Fibroblast of mammary gland (primary cell): Measurements from ENCODE around the gene PANX2.

ENCODE experiments used
- DNase-seq: peaks from one replicate; pipeline ENCODE4 v3.0.0-alpha.2; 2010; ENCODE audit warnings: low read depth
- H3K4me3 ChIP-seq: 2 replicates; pipeline ENCODE4 v1.5.1; 2011; ENCODE audit warnings: low read depth, mild to moderate bottlenecking, low read length, moderate library complexity; ENCODE audit not compliant: control insufficient read depth
- TF ChIP-seq, protein P1 (sequence below): conservative IDR thresholded peaks from 2 replicates; pipeline ENCODE4 v1.5.1; 2011; ENCODE audit warnings: low read depth, low read length, inconsistent platforms; ENCODE audit not compliant: control insufficient read depth, insufficient read depth

The PANX2 gene

DNA sequence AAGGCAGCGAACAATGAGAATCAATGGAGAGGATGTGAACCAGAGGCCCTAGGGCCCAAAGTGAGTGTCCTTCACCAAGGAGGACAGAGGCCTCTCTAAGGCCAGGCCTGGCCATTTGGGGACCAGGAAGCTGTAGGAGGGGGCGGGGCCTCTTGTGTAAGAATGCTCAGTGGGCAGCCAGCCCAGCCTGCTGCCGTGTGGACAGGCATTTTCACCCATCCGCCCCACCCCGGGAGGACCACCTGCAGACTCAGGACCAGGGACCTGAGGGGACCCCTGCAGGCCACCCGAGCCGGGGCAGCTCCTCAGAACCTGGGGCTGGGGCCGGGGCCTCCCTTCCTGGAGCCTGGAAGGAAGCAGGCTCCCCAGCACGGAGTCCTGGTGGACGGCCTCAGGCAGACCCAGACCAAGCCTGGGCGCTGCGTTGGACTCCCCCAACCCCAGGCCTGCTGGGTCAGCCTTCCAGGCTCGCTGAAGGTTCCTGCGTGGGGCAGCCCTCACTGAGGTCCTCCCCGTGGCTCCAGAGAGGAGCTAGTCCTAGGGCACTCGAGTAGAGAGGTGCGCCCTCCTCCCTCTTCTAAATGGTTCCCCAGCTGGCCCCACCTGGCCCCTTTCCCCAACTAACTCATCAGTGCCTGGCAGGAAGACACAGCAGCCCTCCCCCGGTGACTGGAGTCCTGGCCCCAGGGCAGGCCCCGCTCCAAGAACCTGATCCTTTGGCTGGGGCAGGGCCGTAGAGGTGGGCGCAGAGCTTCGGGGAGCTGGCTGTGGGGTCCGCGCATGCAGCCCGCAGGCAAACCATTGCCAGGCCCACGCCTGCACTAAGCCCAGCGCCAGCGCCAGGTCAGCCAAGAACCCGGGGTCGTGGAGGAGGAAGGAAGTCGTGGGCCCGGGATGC is 13.7 kb downstream of the PANX2 start:
- H3K4me3 ChIP-seq = no peak overlapping the region
- peak; percentile 46 for DNase-seq
- TF ChIP-seq, protein P1, sequence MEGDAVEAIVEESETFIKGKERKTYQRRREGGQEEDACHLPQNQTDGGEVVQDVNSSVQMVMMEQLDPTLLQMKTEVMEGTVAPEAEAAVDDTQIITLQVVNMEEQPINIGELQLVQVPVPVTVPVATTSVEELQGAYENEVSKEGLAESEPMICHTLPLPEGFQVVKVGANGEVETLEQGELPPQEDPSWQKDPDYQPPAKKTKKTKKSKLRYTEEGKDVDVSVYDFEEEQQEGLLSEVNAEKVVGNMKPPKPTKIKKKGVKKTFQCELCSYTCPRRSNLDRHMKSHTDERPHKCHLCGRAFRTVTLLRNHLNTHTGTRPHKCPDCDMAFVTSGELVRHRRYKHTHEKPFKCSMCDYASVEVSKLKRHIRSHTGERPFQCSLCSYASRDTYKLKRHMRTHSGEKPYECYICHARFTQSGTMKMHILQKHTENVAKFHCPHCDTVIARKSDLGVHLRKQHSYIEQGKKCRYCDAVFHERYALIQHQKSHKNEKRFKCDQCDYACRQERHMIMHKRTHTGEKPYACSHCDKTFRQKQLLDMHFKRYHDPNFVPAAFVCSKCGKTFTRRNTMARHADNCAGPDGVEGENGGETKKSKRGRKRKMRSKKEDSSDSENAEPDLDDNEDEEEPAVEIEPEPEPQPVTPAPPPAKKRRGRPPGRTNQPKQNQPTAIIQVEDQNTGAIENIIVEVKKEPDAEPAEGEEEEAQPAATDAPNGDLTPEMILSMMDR = no peak

DNA sequence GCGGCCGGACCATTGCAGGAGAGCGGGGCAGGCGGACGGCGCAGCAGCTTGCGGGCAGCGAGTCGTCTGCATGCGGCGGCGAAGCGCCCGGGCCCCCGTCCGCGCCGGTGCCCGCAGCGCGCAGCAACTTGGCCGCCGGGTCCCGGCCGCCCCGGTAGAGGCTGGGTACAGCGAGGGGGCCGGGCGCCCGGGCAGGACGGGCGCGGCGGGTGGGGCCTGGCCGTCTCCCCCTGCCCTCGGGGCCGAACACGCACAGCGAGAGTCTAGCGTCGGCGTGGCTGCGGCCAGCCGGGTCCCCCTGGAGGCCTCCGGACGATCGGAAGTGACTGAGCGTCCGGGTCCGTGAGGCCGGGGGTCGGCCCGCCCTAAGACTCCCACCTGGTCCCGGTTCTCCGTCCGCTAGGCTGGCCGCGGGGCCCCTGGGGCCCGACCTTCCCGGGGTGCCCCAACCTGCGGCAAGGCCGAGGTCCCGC is 14.4 kb downstream of the PANX2 start:
- TF ChIP-seq, protein P1 = no peak
- DNase-seq = no peak
- peak overlapping the region; percentile 51 for H3K4me3 ChIP-seq

DNA sequence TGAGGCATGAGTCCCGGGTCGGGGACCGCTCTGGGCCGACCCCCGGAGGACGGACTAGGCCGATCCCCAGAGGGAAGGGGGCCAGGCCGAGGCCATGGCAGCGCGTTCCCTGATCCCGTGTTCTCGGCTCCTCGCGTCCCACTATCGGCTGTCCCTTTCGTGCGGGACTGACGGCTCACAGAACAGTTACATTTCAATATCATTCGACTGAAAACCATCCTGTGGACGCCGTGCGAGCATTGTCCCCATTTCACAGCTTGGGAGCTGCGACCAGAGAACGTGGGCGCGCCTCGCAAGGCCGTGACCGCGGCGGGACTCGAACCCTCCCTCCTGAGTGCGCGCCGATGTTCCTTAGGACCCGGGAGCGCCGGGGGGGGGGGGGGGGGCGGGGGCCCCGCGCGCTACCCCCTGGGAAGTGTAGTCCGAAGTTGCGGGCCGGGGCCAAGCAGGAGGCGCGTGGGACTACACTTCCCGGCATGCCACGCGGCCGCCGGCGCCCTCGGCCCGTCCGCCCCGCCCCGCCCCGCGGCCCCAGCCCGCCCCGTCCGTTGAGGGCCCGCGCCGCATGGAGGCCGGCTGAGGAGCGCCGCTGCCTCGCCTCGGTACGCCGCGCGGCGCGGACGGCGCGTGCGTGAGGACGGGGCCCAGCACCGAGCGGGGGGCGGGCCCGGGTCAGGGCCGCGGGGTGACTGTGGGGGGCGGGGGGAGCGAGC is 15.0 kb downstream of the PANX2 start, which contains the start of gene TRABD:
Gene TRABD (plus strand): TSS at position 539 of the 713 bp plus-strand sequence. CDS start 7,148 bp downstream, outside the sequence.
- H3K4me3 ChIP-seq = peak within 1 kb of the TSS; percentile 54
- peak; percentile 78 for DNase-seq
- TF ChIP-seq, protein P1 = no peak

DNA sequence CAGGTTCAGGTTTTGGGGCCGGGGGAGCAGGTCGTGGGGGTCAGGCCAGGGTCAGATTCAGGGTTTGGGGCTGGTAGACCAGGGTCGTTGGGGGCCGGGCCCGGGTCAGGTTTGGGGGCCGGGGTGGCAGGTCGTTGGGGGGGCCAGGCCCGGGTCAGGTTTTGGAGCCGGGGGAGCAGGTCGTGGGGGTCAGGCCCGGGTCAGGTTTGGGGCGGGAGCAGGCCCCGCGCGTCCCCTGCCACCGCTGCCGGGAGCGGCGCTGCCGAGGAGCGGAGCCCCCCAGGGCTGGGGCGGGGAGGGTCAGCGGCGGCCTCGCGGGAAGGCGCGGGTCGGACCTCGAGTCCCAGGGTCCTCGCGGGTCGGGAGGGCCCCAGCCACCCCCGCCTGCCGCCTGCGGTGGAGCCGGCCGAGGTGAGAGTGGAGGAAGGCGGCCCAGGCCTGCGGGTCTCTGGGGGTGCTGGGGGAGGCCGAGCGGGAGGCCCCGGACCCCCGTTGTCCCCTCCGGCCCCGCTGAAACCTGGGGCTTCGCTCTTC is 15.7 kb downstream of the PANX2 start:
- TF ChIP-seq, protein P1 = no peak
- DNase-seq = no peak

DNA sequence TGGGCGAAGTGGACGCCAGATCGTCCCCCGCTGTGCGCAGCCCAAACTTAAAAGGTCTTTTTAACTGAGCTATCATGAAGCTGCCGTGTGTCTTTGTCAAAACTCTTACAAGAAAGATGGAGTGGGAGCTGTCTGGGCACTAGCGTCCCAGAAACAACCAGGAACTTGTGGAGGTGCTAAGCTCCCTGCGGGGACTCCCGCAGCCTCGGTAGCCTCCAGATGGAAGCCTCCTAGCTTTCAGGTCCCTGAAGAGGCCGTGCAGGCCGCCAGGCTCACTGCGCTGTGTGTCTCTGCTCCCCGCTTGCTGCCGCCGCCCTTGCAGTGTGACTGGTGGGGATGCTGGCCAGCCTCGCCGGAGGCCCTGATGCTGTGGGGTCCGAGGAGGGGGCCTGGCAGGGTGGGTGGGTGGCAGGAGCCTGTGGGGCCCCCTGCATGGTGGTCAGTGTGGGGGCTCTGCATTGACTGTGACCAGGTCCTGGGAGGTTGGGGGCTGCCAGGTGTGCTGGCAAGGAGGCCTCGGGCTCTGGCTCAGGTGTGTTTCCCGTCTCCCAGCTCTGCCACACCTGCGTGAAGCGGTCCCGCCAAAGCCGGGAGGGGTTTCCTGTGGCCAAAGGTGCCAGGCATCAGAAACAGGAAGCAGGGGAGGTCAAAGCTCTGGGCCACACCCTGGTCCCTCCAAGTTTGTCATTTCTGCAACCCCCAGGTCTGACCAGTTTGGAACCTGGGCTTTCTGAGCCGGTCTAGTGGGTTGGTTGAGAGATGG is 16.4 kb downstream of the PANX2 start:
- TF ChIP-seq, protein P1 = no peak

More for the DNA sequence above, 15.7 kb downstream of the PANX2 start:
- peak overlapping the region; percentile 54 for H3K4me3 ChIP-seq

DNA sequence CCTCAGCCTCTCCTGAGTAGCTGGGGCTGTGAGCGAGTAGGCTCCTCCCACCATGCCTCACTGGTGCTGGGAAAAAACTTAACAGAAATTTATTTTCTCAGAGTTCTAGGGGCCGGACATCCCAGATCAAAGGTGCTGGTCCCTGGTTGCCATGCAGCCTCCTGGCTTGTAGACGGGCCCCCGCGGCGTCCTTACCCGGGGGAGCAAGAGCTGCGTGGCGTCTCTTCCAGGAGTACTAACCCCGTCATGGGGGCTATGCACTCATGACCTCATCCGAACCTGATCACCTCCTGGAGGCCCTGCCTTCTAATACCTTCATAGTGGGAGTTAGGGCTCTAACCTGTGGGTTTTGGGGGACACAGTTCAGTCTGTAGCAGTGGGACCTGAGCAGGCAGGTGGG is 17.8 kb downstream of the PANX2 start:
- DNase-seq = no peak
- TF ChIP-seq, protein P1 = no peak
- no peak overlapping the region for H3K4me3 ChIP-seq

More for the DNA sequence above, 16.4 kb downstream of the PANX2 start:
- peak; percentile 29 for DNase-seq
- H3K4me3 ChIP-seq = peak overlapping the region; percentile 54
